ENCODE data around the gene SLC22A15.
A peak's percentile ranks its signal among the peaks of the same experiment; 100 is the strongest.
"Not testable (repeated sequence)": the region's sequence is repeated elsewhere in the genome, so short reads cannot be mapped to it uniquely, and the experiment has no call there.

SLC22A15 gene

DNA sequence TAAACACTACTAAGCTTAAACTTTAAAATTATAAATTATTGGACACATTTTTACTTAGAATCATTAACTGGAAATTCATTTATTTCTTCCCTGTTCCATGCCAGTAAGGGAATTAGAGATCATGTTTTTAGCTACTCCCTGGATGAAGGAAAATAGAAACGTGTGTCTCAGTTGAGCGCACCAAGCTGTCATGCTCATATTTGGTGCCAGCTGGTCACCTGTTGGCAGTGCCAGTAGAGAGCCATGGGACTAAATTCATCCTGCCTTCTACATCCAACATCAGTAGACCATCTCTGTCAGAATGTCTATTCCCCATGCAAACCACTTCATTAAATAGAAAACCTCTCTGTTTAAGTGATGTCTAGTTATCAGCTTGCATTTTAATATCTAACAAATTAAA, 17.4 kb upstream of the SLC22A15 start:
- Mint-ChIP-seq H3K36me3 (ENCODE audit: low read depth) (no peaks in the 10 kb centered on the region), H3K27ac (no peak overlapping the region), H3K27me3 (ENCODE audit: low read depth) (no peaks in the 10 kb centered on the region), H3K4me3 (no peak overlapping the region), H3K9me3 (no peaks in the 10 kb centered on the region), H3K4me1 (no peaks in the 10 kb centered on the region)
- TF ChIP-seq, protein P1, sequence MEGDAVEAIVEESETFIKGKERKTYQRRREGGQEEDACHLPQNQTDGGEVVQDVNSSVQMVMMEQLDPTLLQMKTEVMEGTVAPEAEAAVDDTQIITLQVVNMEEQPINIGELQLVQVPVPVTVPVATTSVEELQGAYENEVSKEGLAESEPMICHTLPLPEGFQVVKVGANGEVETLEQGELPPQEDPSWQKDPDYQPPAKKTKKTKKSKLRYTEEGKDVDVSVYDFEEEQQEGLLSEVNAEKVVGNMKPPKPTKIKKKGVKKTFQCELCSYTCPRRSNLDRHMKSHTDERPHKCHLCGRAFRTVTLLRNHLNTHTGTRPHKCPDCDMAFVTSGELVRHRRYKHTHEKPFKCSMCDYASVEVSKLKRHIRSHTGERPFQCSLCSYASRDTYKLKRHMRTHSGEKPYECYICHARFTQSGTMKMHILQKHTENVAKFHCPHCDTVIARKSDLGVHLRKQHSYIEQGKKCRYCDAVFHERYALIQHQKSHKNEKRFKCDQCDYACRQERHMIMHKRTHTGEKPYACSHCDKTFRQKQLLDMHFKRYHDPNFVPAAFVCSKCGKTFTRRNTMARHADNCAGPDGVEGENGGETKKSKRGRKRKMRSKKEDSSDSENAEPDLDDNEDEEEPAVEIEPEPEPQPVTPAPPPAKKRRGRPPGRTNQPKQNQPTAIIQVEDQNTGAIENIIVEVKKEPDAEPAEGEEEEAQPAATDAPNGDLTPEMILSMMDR (IDR thresholded peaks at IDR 0.05; ENCODE audit: unreplicated experiment in 3 of 3): no peak

DNA sequence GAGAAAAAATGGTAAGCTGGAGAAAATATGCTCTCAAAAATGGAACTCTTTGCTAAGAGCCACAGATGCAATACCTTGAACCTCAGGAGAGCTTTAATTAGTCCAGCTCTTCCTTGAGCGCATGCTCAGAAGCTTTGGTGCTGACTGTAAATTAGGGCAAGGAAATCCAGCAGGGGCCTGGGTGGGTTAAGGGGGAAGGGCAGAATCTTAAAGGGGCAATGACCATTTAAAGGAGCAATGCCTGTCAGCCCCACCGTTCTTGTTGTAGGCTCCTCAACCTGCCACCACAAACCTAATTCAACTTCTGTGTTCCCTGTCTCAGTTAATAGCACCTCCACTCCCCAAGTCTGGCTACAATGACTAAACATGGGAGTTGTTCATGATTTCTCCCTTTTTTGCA, 6.8 kb upstream of the SLC22A15 start:
- Mint-ChIP-seq H3K27me3 (ENCODE audit: low read depth) (peaks cover 4% of the 10 kb centered on the region), H3K36me3 (ENCODE audit: low read depth) (no peaks in the 10 kb centered on the region), H3K27ac (no peak overlapping the region), H3K9me3 (peaks cover 2% of the 10 kb centered on the region), H3K4me1 (no peaks in the 10 kb centered on the region), H3K4me3 (no peak overlapping the region)
- TF ChIP-seq, protein P1 (IDR thresholded peaks at IDR 0.05; ENCODE audit: unreplicated experiment in 3 of 3): no peak

DNA sequence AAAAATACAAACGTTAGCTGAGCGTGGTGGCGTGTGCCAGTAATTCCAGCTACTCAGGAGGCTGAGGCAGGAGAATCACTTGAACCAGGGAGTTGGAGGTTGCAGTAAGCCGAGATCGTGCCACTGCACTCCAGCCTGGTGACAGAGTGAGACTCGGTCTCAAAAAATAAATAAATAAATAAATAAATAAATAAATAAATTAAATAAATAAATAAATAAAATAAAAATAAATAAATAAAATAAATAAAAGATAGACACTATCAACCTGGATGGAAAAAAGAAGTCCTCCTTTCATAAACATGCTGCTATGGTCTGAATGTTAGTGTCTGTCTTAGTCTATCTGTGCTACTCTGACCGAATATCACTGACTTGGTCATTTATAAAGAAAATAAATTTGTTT, 4.5 kb upstream of the SLC22A15 start:
- H3K4me3 Mint-ChIP-seq, H3K9me3 Mint-ChIP-seq: not testable (repeated sequence)
- H3K27me3 Mint-ChIP-seq (ENCODE audit: low read depth): peaks cover 10% of the 10 kb centered on the region

DNA sequence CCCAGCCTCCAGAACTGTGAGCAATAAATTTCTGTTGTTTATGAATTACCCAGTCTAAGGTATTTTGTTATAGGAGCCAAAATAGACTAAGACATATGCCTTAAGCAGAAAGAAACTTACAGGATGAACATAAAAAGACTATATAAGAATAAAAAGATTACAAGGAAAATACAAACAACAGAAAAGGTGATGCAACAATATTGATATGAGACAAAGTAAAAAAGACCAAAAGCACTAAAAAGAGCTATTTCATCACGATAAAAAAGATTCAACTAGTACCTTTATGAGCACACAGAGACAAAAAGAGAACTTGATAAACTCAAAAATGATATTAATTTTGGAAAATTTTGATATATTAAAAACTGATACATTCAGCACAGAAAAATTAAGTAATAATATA, 3.2 kb upstream of the SLC22A15 start:
- H3K27me3 Mint-ChIP-seq (ENCODE audit: low read depth): peaks cover 24% of the 10 kb centered on the region

More for the DNA sequence above, 4.5 kb upstream of the SLC22A15 start:
- not testable (repeated sequence) for H3K4me1 Mint-ChIP-seq; H3K36me3 Mint-ChIP-seq (ENCODE audit: low read depth); H3K27ac Mint-ChIP-seq

DNA sequence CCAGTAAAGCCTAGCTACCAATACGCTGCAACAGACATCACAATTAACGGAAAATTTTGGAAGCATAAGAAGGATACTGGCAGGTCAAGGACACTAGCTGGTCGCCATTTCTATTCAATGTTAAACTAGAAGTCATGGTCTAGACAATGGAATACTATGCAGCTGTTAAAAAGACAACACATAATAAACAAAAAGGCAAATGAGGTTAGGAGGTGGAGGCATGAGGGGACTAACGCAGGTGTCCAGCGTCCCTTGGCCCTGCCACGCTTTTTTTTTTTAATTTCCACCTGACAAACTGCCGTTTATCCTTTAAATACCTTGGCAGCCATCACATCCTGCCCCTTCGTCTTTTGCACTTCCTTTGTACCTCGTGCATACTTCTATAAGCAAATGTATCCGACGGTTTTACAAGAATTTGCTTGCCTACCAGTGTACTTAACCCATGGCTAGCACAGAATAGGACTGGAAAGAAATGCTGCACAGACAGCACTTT, 698 bp upstream of the SLC22A15 start:
- H3K9me3 Mint-ChIP-seq: no peaks in the 10 kb centered on the region
- H3K4me3 Mint-ChIP-seq: peak overlapping the region; percentile 89 to 97 (median 95)
- H3K36me3 Mint-ChIP-seq (ENCODE audit: low read depth): no peaks in the 10 kb centered on the region
- peaks cover 26% of the 10 kb centered on the region for H3K27me3 Mint-ChIP-seq (ENCODE audit: low read depth)
- TF ChIP-seq, protein P1 (IDR thresholded peaks at IDR 0.05; ENCODE audit: unreplicated experiment in 3 of 3): no peak
- H3K4me1 Mint-ChIP-seq: no peaks in the 10 kb centered on the region
- peak overlapping the region; percentile 72 to 96 (median 92) for H3K27ac Mint-ChIP-seq

More for the DNA sequence above, 3.2 kb upstream of the SLC22A15 start:
- TF ChIP-seq, protein P1 (IDR thresholded peaks at IDR 0.05; ENCODE audit: unreplicated experiment in 3 of 3): no peak
- Mint-ChIP-seq H3K27ac (no peak overlapping the region), H3K36me3 (ENCODE audit: low read depth) (no peaks in the 10 kb centered on the region), H3K9me3 (no peaks in the 10 kb centered on the region), H3K4me3 (peak overlapping the region; percentile 34 to 58 (median 40)), H3K4me1 (no peaks in the 10 kb centered on the region)

DNA sequence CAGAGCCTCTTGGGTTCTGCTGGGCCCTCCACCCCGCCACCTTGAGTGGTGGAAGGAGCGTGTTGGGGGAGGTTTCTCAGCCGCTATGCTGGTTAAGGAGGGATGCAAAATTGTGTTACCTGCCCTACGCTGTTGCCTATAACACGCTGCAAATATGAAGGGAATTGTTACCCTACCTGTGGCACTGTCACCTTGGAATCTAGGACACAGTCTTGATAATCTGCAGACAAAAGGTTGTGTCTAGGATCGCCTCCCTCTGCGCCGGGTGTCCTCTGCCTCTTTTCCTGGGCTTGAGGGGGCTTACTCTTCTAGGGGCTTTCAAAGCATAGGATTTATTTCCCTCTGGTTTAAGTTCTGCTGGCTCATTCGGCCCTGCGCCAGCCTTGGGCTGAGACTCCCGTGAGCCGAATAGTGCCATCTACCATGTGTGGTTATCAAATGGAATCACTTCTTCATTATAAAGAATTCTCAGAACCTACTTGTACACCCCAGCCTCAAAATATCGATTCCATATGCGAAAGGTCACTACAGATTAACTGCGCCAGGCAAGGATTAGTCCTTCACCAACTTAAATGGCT, 697 bp downstream of the SLC22A15 start:
- Mint-ChIP-seq H3K4me1 (no peaks in the 10 kb centered on the region), H3K9me3 (no peaks in the 10 kb centered on the region), H3K4me3 (peak overlapping the region; percentile 89 to 92 (median 90)), H3K36me3 (ENCODE audit: low read depth) (no peaks in the 10 kb centered on the region), H3K27ac (peak overlapping the region; percentile 54 to 90 (median 84)), H3K27me3 (ENCODE audit: low read depth) (peaks cover 26% of the 10 kb centered on the region)
- TF ChIP-seq, protein P1 (IDR thresholded peaks at IDR 0.05; ENCODE audit: unreplicated experiment in 3 of 3): no peak
